ENCODE results near the gene PCBP1.
"Not testable (repeated sequence)": the region's sequence is repeated elsewhere in the genome, so short reads cannot be mapped to it uniquely, and the experiment has no call there.

The PCBP1 gene

GRCh38 chr2:70128005-70128404, 40.7 kb downstream of the PCBP1 start:
- no peak for DNase-seq

- DNase-seq: not testable (repeated sequence)
Measured at GRCh38 chr2:70131344-70132143, 44.3 kb downstream of the PCBP1 start.

DNA sequence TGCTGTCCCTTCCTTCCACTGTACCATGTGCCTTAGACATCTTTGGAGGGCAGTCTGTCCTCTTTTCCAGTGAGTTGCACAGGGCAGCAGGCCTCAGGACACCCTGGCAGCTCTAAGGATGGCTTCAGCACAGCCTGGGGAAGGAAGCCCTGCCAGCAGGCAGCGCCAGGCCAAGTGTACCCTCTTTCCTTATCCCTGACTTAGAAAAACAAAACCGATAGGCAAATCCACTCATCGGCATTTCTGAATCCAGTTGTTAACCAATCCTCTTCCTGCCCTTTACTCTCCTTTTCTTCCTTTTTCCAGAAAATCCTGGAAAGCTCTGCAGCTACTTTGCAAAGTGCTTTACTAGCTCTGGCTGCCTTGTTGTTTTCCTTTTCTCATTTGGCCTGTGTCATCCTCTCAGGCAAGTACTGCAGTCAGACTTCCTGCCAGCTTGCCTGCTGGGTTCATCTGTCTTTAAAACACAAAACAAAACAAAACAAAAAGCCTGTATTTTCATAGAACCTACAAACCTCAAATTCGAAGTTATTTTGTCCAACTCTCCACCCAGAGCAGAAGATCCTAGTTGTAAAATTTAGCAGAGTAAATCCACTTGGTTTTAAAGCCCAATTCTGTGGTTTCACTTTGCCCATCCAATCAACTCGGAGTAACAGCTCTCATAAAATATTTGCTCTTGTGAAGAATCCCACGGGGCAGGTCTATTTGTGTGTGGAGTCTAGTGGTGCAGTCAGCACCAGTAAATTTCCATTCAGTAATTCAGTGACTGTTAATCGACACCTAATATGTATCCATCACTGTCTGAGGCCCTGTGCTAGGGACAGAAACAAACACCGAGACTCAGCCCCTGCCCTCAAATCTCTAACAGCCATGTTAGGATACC, 45.2 kb downstream of the PCBP1 start:
- no peak for DNase-seq

GRCh38 chr2:70133127-70133452, 45.8 kb downstream of the PCBP1 start:
- no peak for DNase-seq

DNA sequence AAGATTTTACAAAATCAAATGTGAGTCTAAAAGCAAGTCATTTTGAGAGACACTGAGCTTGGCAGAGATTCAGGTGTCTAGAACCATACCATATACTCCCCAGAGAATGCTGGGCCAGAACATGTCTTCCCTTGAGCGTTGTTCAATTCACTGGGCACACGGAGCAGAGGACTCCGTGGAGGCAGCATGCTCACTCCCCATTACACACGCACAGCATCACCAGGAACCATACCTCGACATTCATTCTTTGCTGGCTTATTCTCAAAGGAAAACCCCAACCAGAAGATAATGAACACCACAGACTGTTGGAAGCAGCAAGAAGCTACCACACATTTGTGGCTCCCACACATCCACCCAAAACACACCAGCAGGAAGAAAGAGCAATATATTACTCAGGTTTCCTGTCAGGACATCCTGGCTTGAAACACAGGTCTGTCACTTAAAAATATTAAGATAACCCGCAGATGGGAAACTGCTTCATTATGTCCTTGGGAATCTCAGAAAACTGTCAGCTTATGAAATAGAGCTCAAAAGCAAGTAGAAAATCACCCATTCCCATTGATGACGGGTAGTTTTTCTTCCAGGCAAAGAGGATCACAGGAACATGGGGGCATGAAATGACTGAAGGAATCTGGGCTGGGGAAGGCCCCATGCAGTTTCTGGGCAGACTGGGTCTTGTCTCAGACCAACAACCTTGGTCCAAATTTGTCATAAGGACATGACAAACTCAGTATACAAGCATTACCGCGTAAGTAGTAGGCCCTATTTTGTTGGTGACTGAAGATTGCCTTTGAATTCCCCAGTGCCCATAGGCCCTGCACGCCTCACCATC, 46.4 kb downstream of the PCBP1 start:
- DNase-seq: no peak

DNA sequence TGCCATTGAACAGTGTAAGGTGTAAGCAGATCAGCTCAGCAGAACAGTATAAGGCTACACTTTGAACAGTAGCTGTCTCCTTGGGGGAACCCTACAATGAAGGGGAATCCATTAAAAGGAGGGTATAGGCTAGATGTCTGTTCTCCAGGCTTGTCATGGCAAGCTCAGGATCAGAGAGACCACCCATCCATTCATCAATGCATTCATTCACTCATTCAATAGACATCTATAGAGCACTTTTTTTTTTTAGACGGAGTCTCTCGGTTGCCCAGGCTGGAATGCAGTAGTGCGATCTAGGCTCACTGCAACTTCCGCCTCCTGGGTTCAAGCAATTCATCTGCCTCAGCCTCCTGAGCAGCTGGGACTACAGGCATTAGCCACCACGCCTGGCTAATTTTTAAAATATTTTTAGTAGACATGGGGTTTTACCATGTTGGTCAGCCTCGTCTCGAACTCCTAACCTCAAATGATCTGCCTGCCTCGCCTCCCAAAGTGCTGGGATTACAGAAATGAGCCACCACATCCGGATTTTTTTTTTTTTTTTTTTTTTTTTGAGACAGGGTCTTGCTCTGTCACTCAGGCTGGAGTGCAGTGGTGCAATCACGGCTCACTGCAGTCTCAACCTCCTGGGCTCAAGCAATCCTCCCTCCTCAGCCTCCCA, 47.2 kb downstream of the PCBP1 start:
- not testable (repeated sequence) for DNase-seq
